SK-N-SH treated with all-trans-retinoic acid at 6 μM for 48 hours (cell line): ENCODE measurements around the gene PACSIN2.
A peak's percentile ranks its signal among the peaks of the same experiment; 100 is the strongest.

ENCODE experiments used
- ATAC-seq: fragments of 200-7000 bp; cut with Tn5 transposase; 3 replicates; pipeline ENCODE4 v1.9.1; 2020; ENCODE audit warnings: mild to moderate bottlenecking, moderate library complexity
- ARNTL ChIP-seq: fragments of 450-650 bp; formaldehyde crosslinking; IDR thresholded peaks from 2 replicates; pipeline ENCODE4 v1.5.0; 2020; ENCODE audit warnings: low read depth, mild to moderate bottlenecking, moderate library complexity, borderline replicate concordance
- BACH2 ChIP-seq: fragments of 250-450 bp; sonication (Bioruptor Pico); IDR thresholded peaks from 2 replicates; pipeline ENCODE4 v1.9.0; 2021; ENCODE audit warnings: mild to moderate bottlenecking, borderline replicate concordance
- CREB5 ChIP-seq: fragments of 250-450 bp; sonication (Bioruptor Pico); IDR thresholded peaks from 2 replicates; pipeline ENCODE4 v1.5.1; 2020; ENCODE audit warnings: low read depth, mild to moderate bottlenecking, moderate library complexity
- CSDC2 ChIP-seq: fragments of 250-450 bp; sonication (Bioruptor Pico); IDR thresholded peaks from 2 replicates; pipeline ENCODE4 v1.5.0; 2020; ENCODE audit warnings: mild to moderate bottlenecking, moderate library complexity
- CSRNP3 ChIP-seq: fragments of 250-450 bp; sonication (Bioruptor Pico); IDR thresholded peaks from 2 replicates; pipeline ENCODE4 v1.5.1; 2021; ENCODE audit warnings: mild to moderate bottlenecking, moderate library complexity
- ESRRG ChIP-seq: fragments of 250-450 bp; sonication (Bioruptor Pico); IDR thresholded peaks from 2 replicates; pipeline ENCODE4 v1.6.1; 2021; ENCODE audit warnings: mild to moderate bottlenecking
- ISL1 ChIP-seq: fragments of 250-450 bp; sonication (Bioruptor Pico); IDR thresholded peaks from 2 replicates; pipeline ENCODE4 v2.1.2; 2022; ENCODE audit warnings: mild to moderate bottlenecking, moderate library complexity
- PATZ1 ChIP-seq: fragments of 250-450 bp; sonication (Bioruptor Pico); IDR thresholded peaks from 2 replicates; pipeline ENCODE4 v1.8.0; 2020; ENCODE audit warnings: mild to moderate bottlenecking, moderate library complexity, borderline replicate concordance
- POU6F1 ChIP-seq: fragments of 250-450 bp; sonication (Bioruptor Pico); IDR thresholded peaks from 2 replicates; pipeline ENCODE4 v1.8.0; 2021; ENCODE audit warnings: low read depth, mild to moderate bottlenecking, moderate library complexity, borderline replicate concordance
- SNAI2 ChIP-seq: fragments of 250-450 bp; sonication (Bioruptor Pico); IDR thresholded peaks from 2 replicates; pipeline ENCODE4 v1.5.0; 2020; ENCODE audit warnings: mild to moderate bottlenecking, moderate library complexity
- TCF4 ChIP-seq: fragments of 250-450 bp; sonication (Bioruptor Pico); IDR thresholded peaks from 2 replicates; pipeline ENCODE4 v1.8.0; 2021; ENCODE audit warnings: mild to moderate bottlenecking, moderate library complexity, borderline replicate concordance
- TSHZ2 ChIP-seq: fragments of 250-450 bp; sonication (Bioruptor Pico); IDR thresholded peaks from 2 replicates; pipeline ENCODE4 v1.5.0; 2020; ENCODE audit warnings: mild to moderate bottlenecking, moderate library complexity
- ZC3H10 ChIP-seq: fragments of 250-450 bp; sonication (Bioruptor Pico); IDR thresholded peaks from 2 replicates; pipeline ENCODE4 v1.5.1; 2021; ENCODE audit warnings: mild to moderate bottlenecking, moderate library complexity
- ZFP3 ChIP-seq: fragments of 250-450 bp; sonication (Bioruptor Pico); IDR thresholded peaks from 2 replicates; pipeline ENCODE4 v1.5.0; 2020; ENCODE audit warnings: mild to moderate bottlenecking, moderate library complexity
- ZFP30 ChIP-seq: fragments of 450-650 bp; formaldehyde crosslinking; IDR thresholded peaks from 2 replicates; pipeline ENCODE4 v1.5.0; 2022; ENCODE audit warnings: mild to moderate bottlenecking, moderate library complexity
- ZNF70 ChIP-seq: fragments of 450-650 bp; formaldehyde crosslinking; IDR thresholded peaks from 2 replicates; pipeline ENCODE4 v1.5.0; 2020; ENCODE audit warnings: mild to moderate bottlenecking, moderate library complexity

The PACSIN2 gene

GRCh38 chr22:42860968-42861367, 154.0 kb downstream of the PACSIN2 start:
- ATAC-seq, result no peak
- TF ChIP-seq ZNF70 (CRISPR knock-in tag) (no peak), CREB5 (no peak), ARNTL (no peak), TCF4 (CRISPR knock-in tag) (no peak)
- TF ChIP-seq, all 23 proteins: peak for 0

GRCh38 chr22:42857845-42858481, 157.0 kb downstream of the PACSIN2 start:
- TF ChIP-seq CSDC2 (CRISPR knock-in tag) (no peak), TSHZ2 (CRISPR knock-in tag) (no peak), ZFP30 (CRISPR knock-in tag) (no peak), ZFP3 (CRISPR knock-in tag) (no peak), PATZ1 (no peak), POU6F1 (no peak), CSRNP3 (CRISPR knock-in tag) (no peak), BACH2 (no peak)
- no peak for ATAC-seq

GRCh38 chr22:42856865-42857704, 157.9 kb downstream of the PACSIN2 start, which contains the start of gene ARFGAP3:
Gene ARFGAP3 (minus strand): TSS chr22:42857273. CDS start chr22:42857182, 91 bp downstream.
- peak; percentile 92 for ATAC-seq
- no peak for TF ChIP-seq ESRRG (CRISPR knock-in tag)
- no peak for TF ChIP-seq CSDC2 (CRISPR knock-in tag)
- no peak for TF ChIP-seq ZNF70 (CRISPR knock-in tag)
- TF ChIP-seq ZFP30 (CRISPR knock-in tag), result no peak
- no peak for TF ChIP-seq BACH2
- TF ChIP-seq ZC3H10, result no peak
- TF ChIP-seq CSRNP3 (CRISPR knock-in tag), result no peak
- no peak for TF ChIP-seq ISL1
- no peak for TF ChIP-seq TSHZ2 (CRISPR knock-in tag)
- TF ChIP-seq TCF4 (CRISPR knock-in tag), result no peak
- TF ChIP-seq POU6F1, result no peak
- no peak for TF ChIP-seq CREB5
- TF ChIP-seq SNAI2, result no peak
